Smooth muscle cell (in vitro differentiated cells): ENCODE measurements around the gene UNC79. TPM values are rescaled to one million over a fixed set of nuclear protein-coding genes. Genes with fewer than 3 reads are reported as not detected.
"Not testable (repeated sequence)": the region's sequence is repeated elsewhere in the genome, so short reads cannot be mapped to it uniquely, and the experiment has no call there.

Experiments
- DNase-seq: peaks from one replicate; lab custom pipeline; 2025; ENCODE audit not compliant: unreplicated experiment; lab: John Stamatoyannopoulos, UW
- H2AFZ ChIP-seq: fragments of 200-600 bp; sonication (generic); 2 replicates; pipeline ENCODE4 v1.6.0; 2016; ENCODE audit warnings: antibody characterized with exemption, low read depth, mild to moderate bottlenecking
- H3F3A ChIP-seq: fragments of 200-600 bp; sonication (generic); 2 replicates; pipeline ENCODE4 v1.6.0; 2017; ENCODE audit warnings: antibody characterized with exemption, low read depth
- H3K27ac ChIP-seq: fragments of 200-600 bp; sonication (generic); 2 replicates; pipeline ENCODE4 v1.5.1; 2016; ENCODE audit warnings: low read depth, mild to moderate bottlenecking
- H3K27me3 ChIP-seq: fragments of 200-600 bp; sonication (generic); 2 replicates; pipeline ENCODE4 v1.6.1; 2016; ENCODE audit warnings: low read depth, mild to moderate bottlenecking
- H3K36me3 ChIP-seq: fragments of 200-600 bp; sonication (generic); 2 replicates; pipeline ENCODE4 v1.5.1; 2016; ENCODE audit warnings: low read depth
- H3K4me1 ChIP-seq: fragments of 200-600 bp; sonication (generic); 2 replicates; pipeline ENCODE4 v1.5.1; 2016; ENCODE audit warnings: low read depth
- H3K4me2 ChIP-seq: fragments of 200-600 bp; sonication (generic); 2 replicates; pipeline ENCODE4 v1.6.0; 2016; ENCODE audit warnings: mild to moderate bottlenecking
- H3K4me3 ChIP-seq: fragments of 200-600 bp; sonication (generic); 2 replicates; pipeline ENCODE4 v1.5.1; 2016; ENCODE audit warnings: mild to moderate bottlenecking
- H3K79me2 ChIP-seq: fragments of 200-600 bp; sonication (generic); 2 replicates; pipeline ENCODE4 v1.6.0; 2016; ENCODE audit warnings: low read depth, mild to moderate bottlenecking
- H3K9ac ChIP-seq: fragments of 200-600 bp; sonication (generic); 2 replicates; pipeline ENCODE4 v1.6.0; 2016; ENCODE audit warnings: low read depth
- H3K9me3 ChIP-seq: fragments of 200-600 bp; sonication (generic); replicated peaks from 2 replicates; pipeline ENCODE4 v1.5.1; 2016; ENCODE audit warnings: low read depth
- H4K20me1 ChIP-seq: fragments of 200-600 bp; sonication (generic); 2 replicates; pipeline ENCODE4 v1.6.0; 2016; ENCODE audit warnings: low read depth
- CTCF ChIP-seq: fragments of 200-600 bp; sonication (generic); IDR thresholded peaks from 2 replicates; pipeline ENCODE4 v1.5.1; 2017; ENCODE audit warnings: borderline replicate concordance, mild to moderate bottlenecking, antibody characterized with exemption; ENCODE audit not compliant: insufficient read depth, poor library complexity, severe bottlenecking
- WGBS: methylation state at CpG from one replicate; pipeline ENCODE4 v1.1.7; 2016; ENCODE audit warnings: low lambda C conversion rate; 5-methylcytosine and 5-hydroxymethylcytosine counted together
- polyA plus RNA-seq: library from polyadenylated mRNA; unstranded; fragments of >200 nt; fragmentation: Nextera tagmentation; extraction: Ambion mirVana; gene quantifications from 2 replicates; pipeline ENCODE4 v1.2.1, GENCODE V29; 2016
- total RNA-seq: library from RNA; depleted of rRNA; stranded (reverse); fragments of >200 nt; gene quantifications from 2 replicates; pipeline ENCODE4 v1.2.3, GENCODE V29; 2014

Gene UNC79
- total and polyA plus RNA-seq, 2 experiments from 2014 or later: 0.06 to 0.36 TPM

GRCh38 chr14:93480867-93481266 is 50.1 kb downstream of the UNC79 start:
- Histone ChIP-seq H3K27me3 (no peaks in the 10 kb centered on the region), H3K4me1 (no peaks in the 10 kb centered on the region), H3K27ac (no peak overlapping the region), H3K4me2 (no peak overlapping the region), H4K20me1 (no peaks in the 10 kb centered on the region), H3K4me3 (no peak overlapping the region), H2AFZ (no peak overlapping the region), H3K9me3 (no peaks in the 10 kb centered on the region), H3K9ac (no peak overlapping the region), H3K79me2 (no peaks in the 10 kb centered on the region), H3K36me3 (no peaks in the 10 kb centered on the region), H3F3A (no peaks in the 10 kb centered on the region)
- no peak for DNase-seq
- TF ChIP-seq CTCF: no peak

GRCh38 chr14:93481758-93482157 is 51.0 kb downstream of the UNC79 start:
- Histone ChIP-seq H3K4me2 (no peak overlapping the region), H3K79me2 (no peaks in the 10 kb centered on the region), H3K9me3 (no peaks in the 10 kb centered on the region), H3K27ac (no peak overlapping the region), H4K20me1 (no peaks in the 10 kb centered on the region), H3K9ac (no peak overlapping the region), H3K27me3 (no peaks in the 10 kb centered on the region), H3K4me3 (no peak overlapping the region), H2AFZ (no peak overlapping the region), H3K36me3 (no peaks in the 10 kb centered on the region), H3K4me1 (no peaks in the 10 kb centered on the region), H3F3A (no peaks in the 10 kb centered on the region)
- TF ChIP-seq CTCF: no peak
- DNase-seq: no peak
- 90% methylated on average over 2 of the region's 2 CpGs for WGBS

GRCh38 chr14:93490001-93490400 is 59.3 kb downstream of the UNC79 start:
- no peak overlapping the region for H2AFZ ChIP-seq
- no peaks in the 10 kb centered on the region for H3K79me2 ChIP-seq
- H3K27me3 ChIP-seq: no peaks in the 10 kb centered on the region
- H3K4me1 ChIP-seq: no peaks in the 10 kb centered on the region
- H4K20me1 ChIP-seq: no peaks in the 10 kb centered on the region
- H3K27ac ChIP-seq: no peak overlapping the region
- H3K4me2 ChIP-seq: no peak overlapping the region
- H3K4me3 ChIP-seq: no peak overlapping the region
- no peak for DNase-seq
- WGBS: 78% methylated on average over 1 of the region's 1 CpG
- no peaks in the 10 kb centered on the region for H3K9me3 ChIP-seq
- no peak for TF ChIP-seq CTCF
- H3F3A ChIP-seq: no peaks in the 10 kb centered on the region
- H3K36me3 ChIP-seq: no peaks in the 10 kb centered on the region
- no peak overlapping the region for H3K9ac ChIP-seq

GRCh38 chr14:93493054-93493453 is 62.3 kb downstream of the UNC79 start:
- Histone ChIP-seq H3K4me1 (no peaks in the 10 kb centered on the region), H3K9ac (no peak overlapping the region), H3K9me3 (no peaks in the 10 kb centered on the region), H3F3A (no peaks in the 10 kb centered on the region), H3K4me2 (no peak overlapping the region), H2AFZ (no peak overlapping the region), H3K4me3 (no peak overlapping the region), H3K36me3 (no peaks in the 10 kb centered on the region), H3K27me3 (no peaks in the 10 kb centered on the region), H3K27ac (no peak overlapping the region), H4K20me1 (no peaks in the 10 kb centered on the region), H3K79me2 (no peaks in the 10 kb centered on the region)
- WGBS: 75% methylated on average over 5 of the region's 5 CpGs
- no peak for TF ChIP-seq CTCF
- DNase-seq: no peak

GRCh38 chr14:93493622-93494021 is 62.9 kb downstream of the UNC79 start:
- not testable (repeated sequence) for H3K79me2 ChIP-seq, H2AFZ ChIP-seq, H3K4me1 ChIP-seq, H3K9ac ChIP-seq, H3K4me3 ChIP-seq, H3K9me3 ChIP-seq, H3K4me2 ChIP-seq, H3K36me3 ChIP-seq, H4K20me1 ChIP-seq, DNase-seq, H3K27me3 ChIP-seq, H3K27ac ChIP-seq, H3F3A ChIP-seq
- 82% methylated on average over 1 of the region's 2 CpGs for WGBS
